ENCODE measurements around the gene PPIF. TPM values are rescaled to one million over a fixed set of nuclear protein-coding genes. Genes with fewer than 3 reads are reported as not detected.

Gene PPIF
- total RNA-seq, 1 experiment from 2014 or later: 203 TPM

DNA sequence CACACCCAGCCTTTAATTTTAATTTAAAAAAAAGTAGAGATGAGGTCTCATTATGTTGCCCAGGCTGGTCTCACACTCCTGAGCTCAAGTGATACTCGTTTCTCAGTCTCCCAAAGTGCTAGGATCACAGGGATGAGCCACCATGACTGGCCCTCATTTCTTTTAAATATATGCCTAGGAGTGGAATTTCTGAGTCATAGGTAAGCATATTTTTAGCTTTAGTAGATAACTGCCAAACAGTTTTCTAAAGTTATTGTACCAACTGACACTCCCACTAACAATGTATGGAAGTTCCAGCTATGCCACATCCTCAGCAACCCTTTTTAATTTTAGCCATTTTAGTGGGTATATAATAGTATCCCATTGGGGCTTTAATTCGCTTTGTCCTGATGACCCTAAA, 13.8 kb upstream of the PPIF start:
- CTCF ChIA-PET: no interaction called here
- Histone ChIP-seq H3K9me2 (ENCODE audit: insufficient read depth) (no peaks in the 10 kb centered on the region), H3K4me3 (no peak overlapping the region), H3K27me3 (ENCODE audit: insufficient read depth, low read depth) (no peaks in the 10 kb centered on the region), H3F3A (ENCODE audit: insufficient read depth, low read depth) (peaks cover 41% of the 10 kb centered on the region), H3K4me1 (replicated peaks; ENCODE audit: insufficient read depth) (peaks cover 46% of the 10 kb centered on the region), H3K79me2 (ENCODE audit: low read depth) (no peaks in the 10 kb centered on the region), H2AFZ (no peak overlapping the region), H3K9me3 (ENCODE audit: insufficient read depth, low read depth) (no peaks in the 10 kb centered on the region), H3K27ac (peak overlapping the region; percentile 92), H3K4me2 (peak overlapping the region; percentile 48), H4K20me1 (ENCODE audit: insufficient read depth) (no peaks in the 10 kb centered on the region), H3K36me3 (ENCODE audit: low read depth) (no peaks in the 10 kb centered on the region)
- intact Hi-C loops (cut with micrococcal nuclease; ENCODE audit: unreplicated experiment): no loop called here
- no peak for TF ChIP-seq EZH2 (IDR thresholded peaks at IDR 0.05; ENCODE audit: low read depth)
- TF ChIP-seq, protein P1, sequence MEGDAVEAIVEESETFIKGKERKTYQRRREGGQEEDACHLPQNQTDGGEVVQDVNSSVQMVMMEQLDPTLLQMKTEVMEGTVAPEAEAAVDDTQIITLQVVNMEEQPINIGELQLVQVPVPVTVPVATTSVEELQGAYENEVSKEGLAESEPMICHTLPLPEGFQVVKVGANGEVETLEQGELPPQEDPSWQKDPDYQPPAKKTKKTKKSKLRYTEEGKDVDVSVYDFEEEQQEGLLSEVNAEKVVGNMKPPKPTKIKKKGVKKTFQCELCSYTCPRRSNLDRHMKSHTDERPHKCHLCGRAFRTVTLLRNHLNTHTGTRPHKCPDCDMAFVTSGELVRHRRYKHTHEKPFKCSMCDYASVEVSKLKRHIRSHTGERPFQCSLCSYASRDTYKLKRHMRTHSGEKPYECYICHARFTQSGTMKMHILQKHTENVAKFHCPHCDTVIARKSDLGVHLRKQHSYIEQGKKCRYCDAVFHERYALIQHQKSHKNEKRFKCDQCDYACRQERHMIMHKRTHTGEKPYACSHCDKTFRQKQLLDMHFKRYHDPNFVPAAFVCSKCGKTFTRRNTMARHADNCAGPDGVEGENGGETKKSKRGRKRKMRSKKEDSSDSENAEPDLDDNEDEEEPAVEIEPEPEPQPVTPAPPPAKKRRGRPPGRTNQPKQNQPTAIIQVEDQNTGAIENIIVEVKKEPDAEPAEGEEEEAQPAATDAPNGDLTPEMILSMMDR (conservative IDR thresholded peaks at IDR 0.05): no peak
- DNase-seq: peak in 1 of 2 experiments; percentile 76
- BruUV-seq (replicated peaks): no TSS peak
- POLR2A ChIA-PET (ENCODE audit: unreplicated experiment): no interaction called here

DNA sequence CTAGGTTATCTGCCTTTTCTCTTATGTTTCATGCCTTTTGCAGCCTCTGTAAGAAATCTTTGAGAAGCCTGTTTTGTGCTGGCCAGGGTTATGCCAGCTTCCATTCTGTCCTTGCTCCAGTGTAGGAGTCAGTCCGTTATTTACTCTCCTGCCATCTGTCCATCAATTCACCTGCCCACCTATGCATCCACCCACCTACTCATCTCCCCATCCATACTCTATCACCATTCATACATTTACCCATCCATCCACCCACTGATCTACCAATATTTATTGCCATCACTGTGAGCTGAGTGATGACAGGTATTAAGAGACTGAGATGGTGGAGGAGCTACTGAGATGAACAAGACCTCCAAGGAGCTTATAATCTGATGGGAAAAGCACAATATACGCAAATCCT, 12.7 kb upstream of the PPIF start:
- BruUV-seq (replicated peaks): no TSS peak
- no peaks in the 10 kb centered on the region for H3K27me3 ChIP-seq (ENCODE audit: insufficient read depth, low read depth)
- H3K4me1 ChIP-seq (replicated peaks; ENCODE audit: insufficient read depth): peaks cover 36% of the 10 kb centered on the region
- CTCF ChIA-PET: interaction anchor here (0.5 to 1.0 kb wide), 3 partner anchors 11 to 722 kb away, joined by 3 read pairs; no protein-coding TSS in a partner anchor
- DNase-seq: no peak
- no peaks in the 10 kb centered on the region for H3K36me3 ChIP-seq (ENCODE audit: low read depth)
- H2AFZ ChIP-seq: no peak overlapping the region
- H3K9me3 ChIP-seq (ENCODE audit: insufficient read depth, low read depth): no peaks in the 10 kb centered on the region
- peaks cover 36% of the 10 kb centered on the region for H3F3A ChIP-seq (ENCODE audit: insufficient read depth, low read depth)
- POLR2A ChIA-PET (ENCODE audit: unreplicated experiment): no interaction called here
- H3K4me2 ChIP-seq: no peak overlapping the region
- H3K4me3 ChIP-seq: no peak overlapping the region
- no peaks in the 10 kb centered on the region for H4K20me1 ChIP-seq (ENCODE audit: insufficient read depth)
- TF ChIP-seq, protein P1 (conservative IDR thresholded peaks at IDR 0.05): no peak
- no peak for TF ChIP-seq EZH2 (IDR thresholded peaks at IDR 0.05; ENCODE audit: low read depth)
- no peaks in the 10 kb centered on the region for H3K79me2 ChIP-seq (ENCODE audit: low read depth)
- H3K27ac ChIP-seq: peak overlapping the region; percentile 92
- intact Hi-C loops (cut with micrococcal nuclease; ENCODE audit: unreplicated experiment): no loop called here
- H3K9me2 ChIP-seq (ENCODE audit: insufficient read depth): no peaks in the 10 kb centered on the region

DNA sequence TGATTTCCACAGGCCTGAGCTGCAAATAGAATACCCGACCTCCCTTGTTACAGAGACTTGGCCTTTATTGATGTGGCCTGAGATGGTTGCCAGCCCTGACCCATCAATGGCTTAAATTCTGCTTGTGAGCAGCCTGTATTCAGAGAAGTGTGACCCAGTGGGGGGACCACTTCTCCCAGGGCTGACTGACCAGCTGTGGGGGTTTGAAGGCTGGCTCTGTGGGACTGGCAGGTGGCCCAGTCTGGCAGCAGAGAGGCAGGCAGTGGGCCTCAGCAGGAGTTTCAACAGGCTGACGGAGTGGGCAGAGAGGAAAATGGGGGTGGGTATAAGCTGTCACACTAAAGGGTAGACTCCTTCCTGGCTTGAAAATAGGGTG, 12.2 kb upstream of the PPIF start:
- H3K9me3 ChIP-seq (ENCODE audit: insufficient read depth, low read depth): no peaks in the 10 kb centered on the region
- ChIA-PET CTCF (interaction anchor here (0.7 to 1.0 kb wide), 2 partner anchors 10 to 136 kb away, joined by 3 read pairs; no protein-coding TSS in a partner anchor), POLR2A (ENCODE audit: unreplicated experiment) (no interaction called here)
- no peaks in the 10 kb centered on the region for H3K9me2 ChIP-seq (ENCODE audit: insufficient read depth)
- no peak overlapping the region for H3K27ac ChIP-seq
- H4K20me1 ChIP-seq (ENCODE audit: insufficient read depth): no peaks in the 10 kb centered on the region
- intact Hi-C loops (cut with micrococcal nuclease; ENCODE audit: unreplicated experiment): no loop called here
- peaks cover 30% of the 10 kb centered on the region for H3F3A ChIP-seq (ENCODE audit: insufficient read depth, low read depth)
- H3K4me2 ChIP-seq: no peak overlapping the region
- BruUV-seq (replicated peaks): no TSS peak
- no peaks in the 10 kb centered on the region for H3K27me3 ChIP-seq (ENCODE audit: insufficient read depth, low read depth)
- no peak for TF ChIP-seq EZH2 (IDR thresholded peaks at IDR 0.05; ENCODE audit: low read depth)
- H3K4me1 ChIP-seq (replicated peaks; ENCODE audit: insufficient read depth): peaks cover 32% of the 10 kb centered on the region
- H3K4me3 ChIP-seq: no peak overlapping the region
- H3K79me2 ChIP-seq (ENCODE audit: low read depth): no peaks in the 10 kb centered on the region
- H2AFZ ChIP-seq: no peak overlapping the region
- no peak for DNase-seq
- H3K36me3 ChIP-seq (ENCODE audit: low read depth): no peaks in the 10 kb centered on the region
